Measurements from ENCODE around the gene NDFIP2.

GRCh38 chr13:79481685-79482052, 714 bp downstream of the NDFIP2 start:
- no peak for TF ChIP-seq POLR2A (IDR thresholded peaks at IDR 0.05)
- TF ChIP-seq, protein P1, sequence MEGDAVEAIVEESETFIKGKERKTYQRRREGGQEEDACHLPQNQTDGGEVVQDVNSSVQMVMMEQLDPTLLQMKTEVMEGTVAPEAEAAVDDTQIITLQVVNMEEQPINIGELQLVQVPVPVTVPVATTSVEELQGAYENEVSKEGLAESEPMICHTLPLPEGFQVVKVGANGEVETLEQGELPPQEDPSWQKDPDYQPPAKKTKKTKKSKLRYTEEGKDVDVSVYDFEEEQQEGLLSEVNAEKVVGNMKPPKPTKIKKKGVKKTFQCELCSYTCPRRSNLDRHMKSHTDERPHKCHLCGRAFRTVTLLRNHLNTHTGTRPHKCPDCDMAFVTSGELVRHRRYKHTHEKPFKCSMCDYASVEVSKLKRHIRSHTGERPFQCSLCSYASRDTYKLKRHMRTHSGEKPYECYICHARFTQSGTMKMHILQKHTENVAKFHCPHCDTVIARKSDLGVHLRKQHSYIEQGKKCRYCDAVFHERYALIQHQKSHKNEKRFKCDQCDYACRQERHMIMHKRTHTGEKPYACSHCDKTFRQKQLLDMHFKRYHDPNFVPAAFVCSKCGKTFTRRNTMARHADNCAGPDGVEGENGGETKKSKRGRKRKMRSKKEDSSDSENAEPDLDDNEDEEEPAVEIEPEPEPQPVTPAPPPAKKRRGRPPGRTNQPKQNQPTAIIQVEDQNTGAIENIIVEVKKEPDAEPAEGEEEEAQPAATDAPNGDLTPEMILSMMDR (IDR thresholded peaks at IDR 0.05) = no peak
